Germinal center (tissue), 1 donor: ENCODE measurements around the gene MCM5.

Experiments used
- DNase-seq: peaks from one replicate; pipeline ENCODE4 v3.0.0; 2012; ENCODE audit warnings: mixed read lengths, low spot score

The MCM5 gene

DNA sequence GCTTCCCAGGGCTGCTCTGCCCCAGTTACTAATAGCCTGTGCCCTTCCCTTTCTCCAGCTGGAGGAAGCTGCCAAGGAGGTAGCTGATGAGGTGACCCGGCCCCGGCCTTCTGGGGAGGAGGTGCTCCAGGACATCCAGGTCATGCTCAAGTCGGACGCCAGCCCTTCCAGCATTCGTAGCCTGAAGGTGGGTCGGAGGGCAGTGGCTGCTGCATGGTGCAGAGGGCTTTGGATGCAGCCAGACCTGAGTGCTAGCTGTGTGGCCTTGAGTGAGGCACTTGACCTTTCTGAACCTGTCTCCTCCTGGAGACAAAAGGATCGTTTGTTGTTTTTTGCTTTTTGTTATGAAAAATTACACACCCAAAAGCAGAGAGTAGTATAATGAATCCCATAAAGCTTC, 3.4 kb downstream of the MCM5 start:
- no peak for DNase-seq

DNA sequence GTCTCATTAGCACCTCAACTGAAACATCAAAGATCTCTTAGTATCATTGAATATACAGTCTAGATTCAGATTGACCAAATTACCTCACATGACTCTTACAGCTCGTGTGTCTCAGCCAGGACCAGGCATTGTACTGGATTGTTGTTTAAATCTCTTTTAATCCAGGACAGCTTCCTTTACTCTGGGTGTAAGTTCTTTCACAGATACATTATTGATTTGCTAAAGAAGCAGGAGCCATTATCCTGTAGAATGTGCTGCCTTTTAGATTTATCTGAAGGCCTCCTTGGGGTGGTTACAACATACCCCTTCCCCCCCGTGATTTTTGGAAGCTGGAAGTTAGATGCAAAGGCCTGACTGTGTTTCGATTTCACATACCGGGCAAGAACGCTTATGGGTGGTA, 4.2 kb downstream of the MCM5 start:
- no peak for DNase-seq

DNA sequence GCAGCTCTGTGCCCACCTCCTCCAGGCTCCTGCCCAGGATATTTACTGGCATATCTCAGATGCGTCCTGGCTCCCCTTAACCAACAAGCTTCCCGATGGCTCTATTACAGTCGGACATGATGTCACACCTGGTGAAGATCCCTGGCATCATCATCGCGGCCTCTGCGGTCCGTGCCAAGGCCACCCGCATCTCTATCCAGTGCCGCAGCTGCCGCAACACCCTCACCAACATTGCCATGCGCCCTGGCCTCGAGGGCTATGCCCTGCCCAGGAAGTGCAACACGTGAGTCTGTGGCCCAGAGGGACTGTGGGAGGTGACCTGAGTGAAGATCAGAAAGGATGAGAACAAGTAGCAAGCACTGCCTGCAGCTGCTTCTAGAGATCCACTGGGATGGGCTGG, 6.5 kb downstream of the MCM5 start:
- DNase-seq, result no peak

DNA sequence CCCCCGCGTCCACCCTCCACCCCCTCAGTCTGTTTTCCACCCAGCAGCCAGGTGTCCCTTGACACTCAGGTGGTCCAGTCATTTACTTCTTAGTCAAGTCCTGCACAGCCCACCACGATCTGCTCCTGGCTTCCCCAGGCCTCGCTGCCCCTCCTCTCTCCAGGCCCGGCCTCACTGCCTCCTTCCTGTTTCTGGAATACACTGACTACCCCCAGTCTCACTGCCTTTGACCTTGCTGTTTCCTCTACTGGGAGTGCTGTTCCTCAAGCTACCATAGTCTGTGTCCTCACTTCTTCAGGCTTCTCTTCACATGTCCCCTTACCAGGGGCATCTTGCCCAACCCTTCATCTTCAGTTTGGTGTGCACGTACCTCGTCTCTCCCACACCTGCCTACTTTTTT, 7.4 kb downstream of the MCM5 start:
- DNase-seq, result no peak

DNA sequence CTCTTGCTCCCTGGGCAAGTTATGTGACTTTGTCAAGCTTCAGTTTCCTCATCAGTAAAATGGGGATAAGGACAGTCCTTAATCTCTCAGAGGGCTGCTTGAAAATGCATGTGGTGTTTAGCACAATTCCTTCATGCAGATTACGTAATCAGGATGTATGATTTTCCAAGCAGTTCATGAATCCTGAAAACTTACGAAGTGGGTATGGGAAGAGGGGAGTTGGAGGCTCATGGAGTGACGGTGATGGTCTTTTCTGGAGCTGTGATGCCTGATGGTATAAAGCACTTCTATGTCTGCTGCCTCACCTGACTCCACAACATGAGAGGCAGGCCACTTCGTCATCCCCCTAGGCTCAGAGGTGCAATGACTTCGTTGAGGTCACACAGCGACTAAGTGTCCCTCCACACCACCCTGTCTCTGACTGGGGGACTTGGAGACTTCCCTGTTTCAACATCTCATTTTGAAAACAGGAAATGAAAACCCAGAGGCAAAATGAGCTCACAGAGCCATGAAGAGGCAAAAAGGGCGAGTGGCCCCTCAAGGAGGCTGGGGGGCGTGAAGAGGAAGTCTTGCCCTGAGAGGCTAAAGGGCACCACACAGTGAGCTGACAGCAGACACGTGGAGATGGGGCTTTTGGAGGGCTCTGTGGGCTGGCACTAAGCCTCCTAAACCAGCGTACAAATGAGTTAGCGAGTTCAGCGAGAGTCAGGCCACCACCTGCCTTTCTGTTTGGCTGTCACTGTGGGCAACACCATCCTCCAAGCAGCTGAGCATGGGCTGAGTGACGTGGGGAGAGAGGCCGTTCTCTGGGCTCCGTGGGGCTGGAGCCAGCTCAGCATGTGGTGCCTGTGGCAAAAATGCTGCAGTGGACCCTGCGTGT, 10.1 kb downstream of the MCM5 start:
- peak; percentile 90 for DNase-seq

DNA sequence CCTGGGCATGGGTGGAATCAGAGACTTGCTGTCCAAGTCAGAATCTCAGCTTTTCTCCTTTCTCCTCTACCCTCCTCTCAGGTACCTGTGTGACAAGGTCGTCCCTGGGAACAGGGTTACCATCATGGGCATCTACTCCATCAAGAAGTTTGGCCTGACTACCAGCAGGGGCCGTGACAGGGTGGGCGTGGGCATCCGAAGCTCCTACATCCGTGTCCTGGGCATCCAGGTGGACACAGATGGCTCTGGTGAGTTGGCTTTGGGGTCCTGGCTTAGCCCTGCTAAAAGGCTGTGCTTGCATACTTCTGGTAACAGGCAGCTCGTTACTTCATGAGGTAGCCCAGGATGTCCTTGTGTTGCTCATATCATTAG, 10.7 kb downstream of the MCM5 start:
- no peak for DNase-seq

DNA sequence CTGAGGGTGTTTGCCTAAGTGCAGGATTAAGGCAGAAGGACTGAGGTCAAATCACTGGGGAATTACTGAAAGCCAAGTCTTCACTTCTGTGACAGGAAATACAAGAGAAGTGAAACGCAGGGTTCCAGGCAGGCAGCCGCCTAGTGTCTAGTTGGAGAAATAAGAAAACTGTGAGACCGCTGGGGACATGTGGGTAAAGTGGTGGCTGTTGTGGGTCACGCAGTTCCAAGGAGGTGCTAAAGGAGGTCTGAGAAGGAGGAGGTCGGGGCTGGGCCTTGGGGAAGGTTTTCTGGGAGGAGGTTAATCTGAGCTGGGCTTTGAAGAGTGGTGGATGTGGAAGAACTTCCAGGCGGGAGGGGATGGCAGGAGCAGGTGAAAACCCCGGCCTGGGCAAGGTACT, 11.2 kb downstream of the MCM5 start:
- DNase-seq, result peak; percentile 70

DNA sequence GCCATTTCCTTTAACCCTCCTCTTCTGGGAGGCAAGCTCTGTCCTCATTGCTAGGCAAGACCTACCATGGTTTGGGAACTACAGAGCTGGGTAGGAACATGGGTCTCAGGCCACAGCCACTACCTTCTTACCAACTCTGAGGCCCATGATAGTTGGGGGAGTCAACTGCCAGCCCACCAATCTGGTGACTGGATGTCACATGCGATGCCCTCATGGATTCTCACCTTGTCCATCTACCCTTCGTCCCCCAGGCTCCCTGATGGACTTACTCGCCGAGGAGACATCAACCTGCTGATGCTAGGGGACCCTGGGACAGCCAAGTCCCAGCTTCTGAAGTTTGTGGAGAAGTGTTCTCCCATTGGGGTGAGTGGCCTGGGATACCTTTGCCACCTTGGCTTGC, 13.7 kb downstream of the MCM5 start:
- DNase-seq, result no peak

DNA sequence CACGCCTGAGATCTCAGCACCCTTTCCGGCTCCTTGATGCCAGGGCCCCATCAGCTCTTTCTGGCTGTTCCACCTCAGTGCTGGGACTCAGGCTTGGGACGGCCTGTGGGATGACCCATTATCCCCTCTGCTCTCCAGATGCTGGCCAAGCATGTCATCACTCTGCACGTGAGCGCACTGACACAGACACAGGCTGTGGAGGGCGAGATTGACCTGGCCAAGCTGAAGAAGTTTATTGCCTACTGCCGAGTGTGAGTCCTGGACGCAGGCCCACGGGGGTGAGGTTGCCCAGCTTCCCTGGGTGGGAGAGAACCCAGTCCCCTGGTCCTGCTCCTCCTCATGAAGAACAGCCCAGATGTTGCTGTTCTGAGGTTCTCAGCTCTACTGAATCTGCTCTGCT, 17.7 kb downstream of the MCM5 start:
- DNase-seq, result no peak

DNA sequence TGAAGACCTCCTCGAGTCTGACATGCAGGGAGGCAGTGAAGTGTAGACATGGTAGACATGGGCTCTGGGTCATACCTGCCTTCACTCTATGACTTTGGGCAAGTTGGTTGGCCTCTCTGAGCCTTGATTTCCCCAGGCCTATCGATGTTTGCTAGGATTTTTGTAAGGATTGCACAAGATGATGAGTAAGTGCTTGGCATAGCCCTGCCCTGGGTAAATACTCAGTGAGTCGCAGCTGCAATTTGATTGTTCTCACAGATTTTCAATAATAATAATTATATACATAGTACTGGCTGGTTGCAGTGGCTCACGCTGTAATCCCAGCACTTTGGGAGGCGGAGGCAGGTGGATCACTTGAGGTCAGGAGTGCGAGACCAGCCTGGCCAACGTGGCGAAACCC, 18.1 kb downstream of the MCM5 start:
- no peak for DNase-seq

DNA sequence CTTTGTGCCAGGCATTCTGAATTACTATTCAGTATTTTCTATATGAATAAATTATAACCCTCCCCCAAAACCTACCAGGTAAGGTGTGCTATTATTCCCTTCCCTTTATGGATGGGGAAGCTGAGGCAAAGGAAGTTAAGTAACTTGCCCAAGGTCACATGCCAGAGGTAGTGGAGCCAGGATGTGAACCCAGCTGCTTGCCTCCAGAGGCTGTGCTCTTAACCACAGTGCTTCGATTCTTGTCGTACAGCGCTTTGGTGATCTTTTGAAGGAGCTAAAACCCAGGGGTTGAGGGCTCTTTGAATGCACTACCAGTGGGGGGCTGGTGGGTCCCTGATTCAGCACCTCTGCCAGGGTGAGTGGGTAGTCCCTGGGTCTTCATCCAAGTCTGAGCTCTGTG, 18.8 kb downstream of the MCM5 start:
- no peak for DNase-seq

DNA sequence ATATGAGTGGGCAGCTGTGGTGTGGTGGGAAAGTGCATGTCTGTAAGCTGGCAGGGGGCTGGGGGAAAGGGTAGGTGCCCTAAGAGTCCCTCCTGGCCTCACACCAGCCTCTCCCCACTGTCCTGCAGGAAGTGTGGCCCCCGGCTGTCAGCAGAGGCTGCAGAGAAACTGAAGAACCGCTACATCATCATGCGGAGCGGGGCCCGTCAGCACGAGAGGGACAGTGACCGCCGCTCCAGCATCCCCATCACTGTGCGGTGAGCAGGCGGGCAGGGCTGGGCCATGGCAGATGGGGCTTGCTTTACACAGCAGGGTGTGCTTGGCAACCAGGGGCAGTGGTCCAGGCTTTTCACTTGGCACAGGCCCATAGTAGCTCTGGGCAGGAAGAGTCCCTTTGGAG, 19.8 kb downstream of the MCM5 start:
- DNase-seq, result no peak

DNA sequence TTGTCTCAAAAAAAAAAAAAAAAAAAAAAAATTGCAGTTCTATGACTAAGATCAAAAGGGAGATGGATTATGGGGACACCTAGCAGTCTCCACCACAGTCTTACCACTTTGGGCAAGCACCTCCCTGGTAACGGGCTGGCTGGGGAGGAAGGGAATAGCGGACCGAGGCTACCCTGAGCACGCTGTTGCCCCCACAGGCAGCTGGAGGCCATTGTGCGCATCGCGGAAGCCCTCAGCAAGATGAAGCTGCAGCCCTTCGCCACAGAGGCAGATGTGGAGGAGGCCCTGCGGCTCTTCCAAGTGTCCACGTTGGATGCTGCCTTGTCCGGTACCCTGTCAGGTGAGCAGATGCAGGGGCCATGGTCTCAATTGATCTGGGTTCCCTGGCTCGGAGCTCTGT, 21.2 kb downstream of the MCM5 start:
- DNase-seq, result no peak

DNA sequence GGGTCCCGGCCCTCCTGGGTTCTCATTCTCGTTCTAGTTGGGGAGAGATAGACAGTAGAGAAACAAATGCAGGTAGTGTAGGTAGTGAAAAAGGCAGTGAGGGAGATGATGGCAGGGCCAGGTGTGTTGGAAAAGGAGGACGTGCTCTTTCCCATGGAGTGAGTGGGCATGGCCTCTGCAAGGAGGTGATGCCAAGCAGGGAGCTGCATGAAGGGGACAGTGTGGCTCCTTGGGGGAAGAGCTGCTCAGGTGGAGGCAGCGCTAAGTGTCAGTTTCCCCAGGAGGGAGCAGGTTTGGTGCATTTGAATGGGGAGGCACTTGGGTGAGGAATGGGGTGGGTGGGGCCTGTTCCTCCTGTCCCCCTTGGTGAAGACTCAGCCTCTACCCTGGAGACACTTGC, 22.2 kb downstream of the MCM5 start:
- DNase-seq, result no peak

DNA sequence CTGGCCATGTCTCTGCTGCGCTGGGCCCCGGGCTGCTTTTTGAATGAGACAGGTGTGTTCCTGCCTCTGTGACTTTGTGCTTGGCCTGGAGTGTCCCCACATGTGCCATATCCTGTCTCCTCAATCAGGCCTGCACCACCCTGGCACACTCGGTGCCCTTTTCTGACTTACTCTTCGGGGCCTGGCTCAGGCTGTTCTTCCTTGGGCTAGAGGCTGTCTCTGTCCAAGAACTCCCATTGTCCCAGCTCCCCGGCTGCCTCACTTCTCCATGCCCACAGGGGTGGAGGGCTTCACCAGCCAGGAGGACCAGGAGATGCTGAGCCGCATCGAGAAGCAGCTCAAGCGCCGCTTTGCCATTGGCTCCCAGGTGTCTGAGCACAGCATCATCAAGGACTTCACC, 23.0 kb downstream of the MCM5 start:
- DNase-seq, result no peak

DNA sequence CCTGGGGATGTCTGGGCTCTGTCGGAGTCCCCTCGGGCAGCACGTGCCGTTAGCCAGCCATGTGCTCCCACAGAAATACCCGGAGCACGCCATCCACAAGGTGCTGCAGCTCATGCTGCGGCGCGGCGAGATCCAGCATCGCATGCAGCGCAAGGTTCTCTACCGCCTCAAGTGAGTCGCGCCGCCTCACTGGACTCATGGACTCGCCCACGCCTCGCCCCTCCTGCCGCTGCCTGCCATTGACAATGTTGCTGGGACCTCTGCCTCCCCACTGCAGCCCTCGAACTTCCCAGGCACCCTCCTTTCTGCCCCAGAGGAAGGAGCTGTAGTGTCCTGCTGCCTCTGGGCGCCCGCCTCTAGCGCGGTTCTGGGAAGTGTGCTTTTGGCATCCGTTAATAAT, 24.1 kb downstream of the MCM5 start:
- DNase-seq, result no peak

DNA sequence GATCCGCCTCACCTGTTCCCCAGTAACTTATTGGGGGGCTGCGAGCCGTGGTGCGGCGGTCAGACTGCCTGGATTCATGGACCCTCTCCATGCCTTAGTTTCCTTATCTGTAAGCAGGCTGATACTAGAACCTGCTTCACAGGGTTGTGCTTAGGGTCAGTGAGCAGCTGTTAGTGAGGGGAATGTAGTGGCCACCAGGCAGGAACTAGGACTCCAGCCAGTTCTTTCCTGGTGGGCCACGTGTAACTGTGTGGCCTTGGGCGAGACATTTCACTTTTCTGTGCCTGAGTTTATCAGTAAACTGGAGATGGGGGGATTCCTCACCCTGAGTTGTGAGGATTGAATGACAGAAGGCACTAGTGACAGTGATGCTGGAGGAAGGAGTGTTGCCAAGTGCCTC, 24.8 kb downstream of the MCM5 start:
- DNase-seq, result no peak

DNA sequence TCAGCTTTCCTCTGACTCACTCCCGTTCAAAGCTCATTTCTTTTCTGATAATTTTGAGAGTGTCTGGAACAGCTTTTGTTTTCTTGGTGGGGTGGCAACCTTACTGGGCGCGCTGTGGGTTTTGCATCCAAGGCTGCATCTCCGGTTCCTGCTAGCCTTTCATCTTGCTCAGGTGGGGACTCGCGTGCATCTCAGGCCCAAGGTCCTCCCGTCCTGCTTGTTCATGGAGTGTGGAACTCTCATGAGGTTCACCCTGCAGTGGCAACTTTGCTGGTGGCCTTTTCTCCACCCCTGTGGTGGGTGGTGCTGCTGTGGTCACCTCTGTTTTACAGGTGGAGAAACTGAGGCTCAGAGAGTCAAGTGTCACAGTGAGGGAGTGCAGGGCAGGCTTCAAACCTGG, 25.6 kb downstream of the MCM5 start:
- no peak for DNase-seq

DNA sequence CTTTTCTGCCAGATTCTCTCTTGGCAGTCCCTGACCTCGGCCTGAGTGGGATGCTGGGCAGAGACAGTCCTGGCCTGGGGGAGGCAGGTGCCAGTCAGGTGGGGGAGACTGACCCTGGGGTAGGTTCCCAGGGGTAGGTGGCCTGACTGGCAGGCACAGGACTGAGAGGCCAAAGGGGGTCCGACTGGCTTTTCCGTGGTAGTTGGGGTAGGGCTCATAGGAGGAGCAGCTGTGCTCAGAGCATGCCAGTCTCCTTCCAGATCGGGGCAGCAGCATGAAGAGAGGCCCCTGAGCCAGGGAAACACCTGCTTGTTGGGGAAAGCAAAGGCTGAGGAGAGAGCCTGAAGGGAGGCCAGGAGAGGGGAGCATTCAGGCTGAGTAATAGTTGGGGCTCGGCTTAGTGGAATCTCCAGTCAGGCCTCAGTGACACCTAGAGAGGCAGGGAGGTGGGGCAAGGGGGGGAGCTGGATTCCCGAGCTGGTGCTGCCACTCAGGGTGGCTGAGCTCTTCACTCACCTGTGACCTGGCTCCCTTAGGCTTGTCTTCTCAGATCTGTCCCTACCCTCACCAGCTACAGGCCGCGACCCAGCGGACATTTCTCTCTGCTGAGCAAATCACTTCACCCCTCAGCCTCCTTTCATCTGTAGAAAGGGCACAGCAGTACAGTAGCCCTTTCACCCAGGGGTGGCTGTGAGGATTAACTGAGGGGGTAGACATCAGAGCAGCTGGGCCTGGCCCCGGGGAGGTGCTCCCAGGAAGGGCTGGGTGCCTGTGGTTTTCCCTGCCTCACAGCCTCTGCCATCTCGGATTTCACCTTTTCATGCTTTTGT, 26.2 kb downstream of the MCM5 start:
- no peak for DNase-seq

DNA sequence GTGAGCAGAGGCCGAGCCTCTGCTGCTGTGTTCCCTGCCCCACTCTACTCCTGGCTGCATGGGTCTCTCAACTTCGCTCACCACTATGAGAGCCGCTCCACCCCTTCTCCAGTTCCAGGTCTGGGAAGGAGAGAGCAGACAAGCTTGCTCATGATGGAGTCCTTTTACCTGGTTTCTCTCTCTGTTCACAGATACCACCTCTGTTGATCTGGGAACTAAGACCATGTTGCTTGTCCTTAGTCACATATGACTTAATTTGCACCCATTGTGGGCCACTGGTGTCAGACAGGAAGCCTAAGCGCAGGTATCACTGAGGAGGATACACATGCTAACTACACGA, 26.8 kb downstream of the MCM5 start:
- no peak for DNase-seq

DNA sequence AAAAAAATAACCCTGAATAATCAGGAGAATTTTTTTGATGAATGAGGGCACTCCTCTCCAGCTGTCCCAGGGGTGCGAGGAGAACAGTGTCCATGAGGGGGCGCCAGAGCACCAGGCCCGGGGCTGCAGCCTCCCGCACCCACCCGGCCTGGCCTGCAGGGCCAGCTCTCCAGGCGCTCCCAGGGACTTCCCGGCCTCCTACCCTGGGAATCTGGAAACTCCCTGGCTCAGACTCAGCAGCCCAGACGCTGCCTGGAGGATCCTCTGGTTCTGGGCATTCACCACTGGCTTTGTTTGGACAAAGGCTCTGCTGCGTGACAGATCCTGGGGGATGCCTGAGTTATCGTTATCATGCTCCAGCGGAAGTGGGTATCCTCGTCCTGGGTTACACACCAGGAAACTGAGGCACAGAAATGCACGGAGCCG, 31.0 kb downstream of the MCM5 start:
- peak; percentile 68 for DNase-seq

DNA sequence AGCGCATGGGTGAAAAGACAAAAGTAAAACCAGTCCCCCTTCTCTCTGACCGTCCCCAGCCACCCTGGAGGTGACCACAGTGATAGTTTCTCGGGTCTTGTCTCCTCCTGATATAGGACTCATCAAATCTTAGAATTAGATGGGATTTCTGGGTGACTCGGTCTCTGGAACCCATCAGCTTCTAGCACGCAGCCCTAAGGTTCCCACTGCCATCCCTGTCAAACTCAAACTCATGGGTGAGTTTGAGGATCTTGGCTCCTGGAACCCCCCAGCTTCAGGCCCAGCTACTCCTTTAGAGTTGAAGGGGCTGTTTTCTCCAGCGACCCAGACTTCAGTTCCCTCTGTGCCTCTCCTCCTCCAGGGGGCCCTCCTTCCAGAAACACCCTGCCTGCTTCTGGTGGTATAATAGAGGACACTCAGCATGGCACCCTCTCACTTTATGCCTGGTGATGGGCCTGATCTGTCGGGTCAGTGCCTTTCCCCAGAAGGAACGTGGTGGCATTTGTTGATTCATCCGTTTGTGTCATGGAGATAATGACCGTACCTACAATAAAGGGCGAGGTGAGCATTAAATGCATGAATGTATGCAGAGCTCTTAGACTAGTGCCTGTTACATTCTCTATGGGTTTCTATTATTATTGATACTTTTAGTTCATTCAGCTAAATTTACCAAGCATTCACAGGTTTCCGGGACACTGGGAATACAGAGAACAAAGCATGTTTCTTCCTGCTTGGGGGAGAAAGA, 31.7 kb downstream of the MCM5 start:
- no peak for DNase-seq
